ENCODE measurements around the gene GOLGA6D. TPM values are rescaled to one million over a fixed set of nuclear protein-coding genes. Genes with fewer than 3 reads are reported as not detected.

Gene GOLGA6D
- total RNA-seq, 1 experiment from 2014 or later = not detected

DNA sequence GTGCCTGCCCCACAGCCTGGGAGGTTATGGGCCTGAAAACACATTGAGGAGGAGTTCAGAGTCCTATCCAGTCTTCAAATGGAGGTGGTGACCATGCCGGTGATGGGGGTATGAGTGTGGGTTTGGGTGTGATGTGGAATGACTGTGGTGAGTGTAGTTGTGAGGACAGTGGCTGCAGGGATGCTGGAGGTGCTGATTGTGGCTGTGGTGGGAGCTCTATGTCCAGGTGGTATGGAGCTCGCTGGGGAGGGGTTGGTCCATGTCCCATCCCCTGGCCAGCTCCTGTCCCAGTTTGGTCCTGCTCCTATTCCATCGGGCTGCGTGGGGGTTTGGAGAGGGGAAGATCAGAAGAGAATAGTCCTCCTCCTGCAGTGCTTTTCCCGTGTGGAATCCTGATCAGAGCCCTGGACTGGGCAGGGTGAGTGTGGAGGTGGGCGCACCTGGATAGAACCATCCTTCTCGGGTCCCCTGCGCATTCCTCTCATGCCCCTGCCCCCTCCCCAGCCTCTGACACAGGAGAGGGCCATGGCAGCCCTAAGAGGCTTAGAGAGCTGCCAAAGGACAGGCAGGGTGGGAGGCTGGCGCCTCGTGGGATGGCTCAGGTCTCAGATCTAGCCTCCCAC is 47.5 kb upstream of the GOLGA6D start:
- no peaks in the 10 kb centered on the region for H3K27me3 ChIP-seq (ENCODE audit: low read length)
- no peaks in the 10 kb centered on the region for H3K9me3 ChIP-seq (ENCODE audit: low read length)
- no peak overlapping the region for H3K9ac ChIP-seq (ENCODE audit: low read length)
- ATAC-seq = no peak
- no peaks in the 10 kb centered on the region for H4K20me1 ChIP-seq (ENCODE audit: low read length)
- intact Hi-C loops (cut with micrococcal nuclease) = no loop called here
- H3K9me2 ChIP-seq (replicated peaks; ENCODE audit: low read length) = no peaks in the 10 kb centered on the region
- no peak overlapping the region for H2AFZ ChIP-seq (ENCODE audit: low read length)
- TF ChIP-seq CTCF (conservative IDR thresholded peaks at IDR 0.05; ENCODE audit: low read depth, low read length) = no peak
- no peak for TF ChIP-seq EZH2 (IDR thresholded peaks at IDR 0.05; ENCODE audit: low read length, unreplicated experiment)
- TF ChIP-seq EZH2phosphoT487 (IDR thresholded peaks at IDR 0.05; ENCODE audit: borderline replicate concordance, low read length) = no peak
- POLR2A ChIA-PET (ENCODE audit: unreplicated experiment) = no interaction called here
- H3K4me3 ChIP-seq (ENCODE audit: low read length) = no peak overlapping the region
- no peaks in the 10 kb centered on the region for H3K36me3 ChIP-seq (ENCODE audit: low read depth, low read length)
- H3K27ac ChIP-seq (ENCODE audit: low read length) = no peak overlapping the region
- no peaks in the 10 kb centered on the region for H3K79me2 ChIP-seq (ENCODE audit: low read length)
- H3K4me2 ChIP-seq (ENCODE audit: low read length) = no peak overlapping the region
- BruUV-seq (replicated peaks) = no TSS peak
- CTCF ChIA-PET = no interaction called here
- no peak for DNase-seq
- H3F3A ChIP-seq (ENCODE audit: low read length, unreplicated experiment) = no peaks in the 10 kb centered on the region
- no peaks in the 10 kb centered on the region for H3K4me1 ChIP-seq (ENCODE audit: insufficient read depth, low read length)

- no peaks in the 10 kb centered on the region for H3K9me2 ChIP-seq (replicated peaks; ENCODE audit: low read length)
- intact Hi-C loops (cut with micrococcal nuclease) = no loop called here
- no peaks in the 10 kb centered on the region for H3K4me1 ChIP-seq (ENCODE audit: insufficient read depth, low read length)
- H3K27ac ChIP-seq (ENCODE audit: low read length) = no peak overlapping the region
- H3K4me3 ChIP-seq (ENCODE audit: low read length) = no peak overlapping the region
- ChIA-PET CTCF (no interaction called here), POLR2A (ENCODE audit: unreplicated experiment) (no interaction called here)
- no peaks in the 10 kb centered on the region for H3F3A ChIP-seq (ENCODE audit: low read length, unreplicated experiment)
- no peaks in the 10 kb centered on the region for H3K9me3 ChIP-seq (ENCODE audit: low read length)
- H2AFZ ChIP-seq (ENCODE audit: low read length) = no peak overlapping the region
- BruUV-seq (replicated peaks) = no TSS peak
- ATAC-seq (no peak), DNase-seq (no peak)
- TF ChIP-seq CTCF (conservative IDR thresholded peaks at IDR 0.05; ENCODE audit: low read depth, low read length) = no peak
- TF ChIP-seq EZH2phosphoT487 (IDR thresholded peaks at IDR 0.05; ENCODE audit: borderline replicate concordance, low read length) = no peak
- TF ChIP-seq EZH2 (IDR thresholded peaks at IDR 0.05; ENCODE audit: low read length, unreplicated experiment) = no peak
- no peaks in the 10 kb centered on the region for H3K79me2 ChIP-seq (ENCODE audit: low read length)
- H3K36me3 ChIP-seq (ENCODE audit: low read depth, low read length) = no peaks in the 10 kb centered on the region
- no peak overlapping the region for H3K4me2 ChIP-seq (ENCODE audit: low read length)
- H3K27me3 ChIP-seq (ENCODE audit: low read length) = no peaks in the 10 kb centered on the region
- H3K9ac ChIP-seq (ENCODE audit: low read length) = no peak overlapping the region
- no peaks in the 10 kb centered on the region for H4K20me1 ChIP-seq (ENCODE audit: low read length)
These were observed 46.6 kb upstream of the GOLGA6D start for GRCh38 chr15:75235760-75236729.

Data from PC-3 (cell line).